Neuronal stem cell (in vitro differentiated cells): ENCODE measurements around the gene FCHSD1.

Experiments
- DNase-seq: peaks from one replicate; pipeline ENCODE4 v3.0.0-alpha.2; 2013; ENCODE audit warnings: low spot score
- H2AFZ ChIP-seq: one replicate; pipeline ENCODE4 v1.6.1; 2013; ENCODE audit warnings: mild to moderate bottlenecking, low read length, inconsistent platforms
- H2AK5ac ChIP-seq: 2 replicates; pipeline ENCODE4 v1.6.1; 2013; ENCODE audit warnings: low read depth, mild to moderate bottlenecking, inconsistent platforms, low read length, moderate library complexity, mixed read lengths
- H2BK120ac ChIP-seq: 2 replicates; pipeline ENCODE4 v1.6.1; 2013; ENCODE audit warnings: low read depth, mild to moderate bottlenecking, inconsistent platforms, low read length, moderate library complexity, mixed read lengths
- H2BK12ac ChIP-seq: one replicate; pipeline ENCODE4 v1.6.1; 2013; ENCODE audit warnings: low read length, inconsistent platforms
- H2BK15ac ChIP-seq: 2 replicates; pipeline ENCODE4 v1.6.1; 2013; ENCODE audit warnings: mild to moderate bottlenecking, low read length, inconsistent platforms, mixed read lengths
- H2BK5ac ChIP-seq: one replicate; pipeline ENCODE4 v1.6.1; 2013; ENCODE audit warnings: inconsistent platforms, mild to moderate bottlenecking, low read length, moderate library complexity
- H3K14ac ChIP-seq: one replicate; pipeline ENCODE4 v1.6.1; 2013; ENCODE audit warnings: low read length, inconsistent platforms
- H3K18ac ChIP-seq: 2 replicates; pipeline ENCODE4 v1.6.1; 2013; ENCODE audit warnings: low read length, inconsistent platforms
- H3K23ac ChIP-seq: 2 replicates; pipeline ENCODE4 v1.6.1; 2013; ENCODE audit warnings: low read depth, mild to moderate bottlenecking, mixed read lengths, low read length, inconsistent platforms; ENCODE audit not compliant: poor library complexity
- H3K27ac ChIP-seq: replicated peaks from 3 replicates; pipeline ENCODE4 v1.5.1; 2013; ENCODE audit warnings: low read length, inconsistent platforms
- H3K27me3 ChIP-seq, 3 experiments: 2 replicates each; pipeline ENCODE4 v1.6.1; 2013; ENCODE audit warnings: low read length in 3 of 3, mild to moderate bottlenecking in 2 of 3, inconsistent platforms in 1 of 3, low read depth in 1 of 3, mixed read lengths in 1 of 3, moderate library complexity in 1 of 3; ENCODE audit not compliant: control insufficient read depth in 3 of 3, insufficient read depth in 3 of 3
- H3K36me3 ChIP-seq, 2 donors: replicated peaks in 1 of 2; 2 replicates each; pipeline ENCODE4 v1.6.1; 2013; ENCODE audit warnings: low read length in 2 of 2; ENCODE audit not compliant: control insufficient read depth in 2 of 2, insufficient read depth in 2 of 2
- H3K4ac ChIP-seq: 2 replicates; pipeline ENCODE4 v1.6.1; 2013; ENCODE audit warnings: inconsistent platforms, mild to moderate bottlenecking, low read length, moderate library complexity
- H3K4me1 ChIP-seq, 2 donors: 1 replicate in 1 of 2; 2 replicates in 1 of 2; pipeline ENCODE4 v1.6.1; 2013; ENCODE audit warnings: low read length in 2 of 2, low read depth in 1 of 2; ENCODE audit not compliant: control insufficient read depth in 2 of 2, insufficient read depth in 1 of 2
- H3K4me2 ChIP-seq: one replicate; pipeline ENCODE4 v1.6.1; 2013; ENCODE audit warnings: mild to moderate bottlenecking, low read length, inconsistent platforms; ENCODE audit not compliant: insufficient read depth, poor library complexity, severe bottlenecking
- H3K4me3 ChIP-seq, 2 donors: 2 replicates each; pipeline ENCODE4 v1.5.1; 2013; ENCODE audit warnings: low read length in 2 of 2, mild to moderate bottlenecking in 2 of 2, inconsistent platforms in 1 of 2, moderate library complexity in 1 of 2
- H3K79me1 ChIP-seq: one replicate; pipeline ENCODE4 v1.6.1; 2013; ENCODE audit warnings: low read depth, mild to moderate bottlenecking, inconsistent platforms, low read length, moderate library complexity
- H3K9ac ChIP-seq: one replicate; pipeline ENCODE4 v1.6.1; 2013; ENCODE audit warnings: mild to moderate bottlenecking, low read depth, low read length, inconsistent platforms; ENCODE audit not compliant: poor library complexity
- H3K9me3 ChIP-seq, 2 donors: replicated peaks in 1 of 2; 2 replicates each; pipeline versions ENCODE3 to v1.6.1; 2013; ENCODE audit warnings: low read length in 2 of 2, mild to moderate bottlenecking in 2 of 2, inconsistent platforms in 1 of 2, low read depth in 1 of 2, mixed read lengths in 1 of 2, moderate library complexity in 1 of 2; ENCODE audit not compliant: control insufficient read depth in 2 of 2, insufficient read depth in 1 of 2
- H4K8ac ChIP-seq: one replicate; pipeline ENCODE4 v1.6.1; 2013; ENCODE audit warnings: low read depth, mild to moderate bottlenecking, inconsistent platforms, low read length, moderate library complexity
- H4K91ac ChIP-seq: one replicate; pipeline ENCODE4 v1.6.1; 2013; ENCODE audit warnings: low read length, low read depth, mild to moderate bottlenecking, inconsistent platforms; ENCODE audit not compliant: poor library complexity
- WGBS, 2 donors: extraction: QIAGEN DNeasy Blood & Tissue Kit; methylation state at CpG; one replicate each; pipeline ENCODE4 v1.1.7; 2013; ENCODE audit warnings: missing lambda C conversion rate in 2 of 2, mixed read lengths in 1 of 2; ENCODE audit not compliant: insufficient read length in 2 of 2, insufficient replicate concordance in 1 of 2; ENCODE audit errors: extremely low coverage in 2 of 2; 5-methylcytosine and 5-hydroxymethylcytosine counted together

Gene FCHSD1

DNA sequence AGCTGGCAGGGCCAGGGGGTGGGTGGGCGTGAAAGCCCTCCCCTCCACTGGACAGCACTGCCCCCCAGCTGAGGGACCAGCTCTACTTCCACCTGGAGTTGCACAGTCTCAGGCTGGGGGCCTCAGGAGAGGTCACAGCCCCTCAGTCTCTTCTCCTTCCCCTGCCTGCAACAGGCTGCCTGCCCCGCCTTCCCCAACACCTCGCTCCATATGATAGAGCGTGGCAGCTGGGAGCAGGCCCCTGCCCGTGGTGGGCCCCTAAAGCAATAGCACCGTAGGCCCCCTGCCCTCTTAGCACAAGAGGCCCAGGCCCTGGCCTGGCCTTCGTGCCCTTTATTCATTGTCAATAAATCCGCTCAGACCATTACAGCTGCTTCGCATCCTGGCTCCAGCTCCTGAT lies 10.5 kb downstream of the FCHSD1 start:
- WGBS, 2 donors, result no CpG with 5 or more reads among the region's 9 CpGs
- Histone ChIP-seq H3K27me3 (peaks cover 0 to 11% (median 4%) of the 10 kb centered on the region in 3 experiments), H2BK12ac (no peak overlapping the region), H3K18ac (no peak overlapping the region), H3K4me1 (peaks cover 5 to 10% of the 10 kb centered on the region in 2 donors), H3K9me3 (no peaks in the 10 kb centered on the region), H2BK15ac (no peak overlapping the region), H3K27ac (no peak overlapping the region), H3K36me3 (peaks cover 0 to 30% of the 10 kb centered on the region in 2 donors), H2AK5ac (no peak overlapping the region), H2BK120ac (no peak overlapping the region), H3K4me3 (no peak overlapping the region), H4K91ac (no peak overlapping the region), H4K8ac (no peak overlapping the region), H3K14ac (no peak overlapping the region), H3K4ac (no peak overlapping the region), H3K79me1 (peaks cover 6% of the 10 kb centered on the region), H3K4me2 (no peak overlapping the region), H2BK5ac (no peak overlapping the region), H3K9ac (peak overlapping the region; percentile 74), H3K23ac (peak overlapping the region; percentile 37), H2AFZ (no peak overlapping the region)
- no peak for DNase-seq

DNA sequence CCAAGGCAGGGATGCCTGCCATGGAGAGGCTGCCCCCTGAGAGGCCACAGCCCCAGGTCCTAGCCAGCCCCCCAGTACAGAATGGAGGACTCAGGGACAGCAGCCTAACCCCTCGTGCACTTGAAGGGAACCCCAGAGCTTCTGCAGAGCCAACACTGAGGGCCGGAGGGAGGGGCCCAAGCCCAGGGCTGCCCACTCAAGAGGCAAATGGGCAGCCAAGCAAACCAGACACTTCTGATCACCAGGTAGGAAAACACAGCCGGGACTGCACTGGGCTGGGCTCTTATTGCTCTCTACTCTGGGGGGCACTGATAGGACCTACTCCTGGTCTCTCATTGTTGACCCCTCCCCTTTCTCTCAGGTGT lies 11.2 kb downstream of the FCHSD1 start:
- no CpG with 5 or more reads among the region's 3 CpGs for WGBS, 2 donors
- Histone ChIP-seq H2AFZ (no peak overlapping the region), H2BK5ac (no peak overlapping the region), H3K23ac (no peak overlapping the region), H3K4me2 (no peak overlapping the region), H3K79me1 (peaks cover 6% of the 10 kb centered on the region), H3K4me3 (no peak overlapping the region), H3K9me3 (no peaks in the 10 kb centered on the region), H3K9ac (no peak overlapping the region), H2AK5ac (no peak overlapping the region), H3K14ac (no peak overlapping the region), H3K27ac (no peak overlapping the region), H4K8ac (no peak overlapping the region), H3K36me3 (peaks cover 0 to 30% of the 10 kb centered on the region in 2 donors), H3K4me1 (peaks cover 10 to 11% of the 10 kb centered on the region in 2 donors), H2BK15ac (no peak overlapping the region), H3K27me3 (peaks cover 0 to 11% (median 4%) of the 10 kb centered on the region in 3 experiments), H2BK12ac (no peak overlapping the region), H2BK120ac (no peak overlapping the region), H3K4ac (no peak overlapping the region), H3K18ac (no peak overlapping the region), H4K91ac (no peak overlapping the region)
- no peak for DNase-seq

DNA sequence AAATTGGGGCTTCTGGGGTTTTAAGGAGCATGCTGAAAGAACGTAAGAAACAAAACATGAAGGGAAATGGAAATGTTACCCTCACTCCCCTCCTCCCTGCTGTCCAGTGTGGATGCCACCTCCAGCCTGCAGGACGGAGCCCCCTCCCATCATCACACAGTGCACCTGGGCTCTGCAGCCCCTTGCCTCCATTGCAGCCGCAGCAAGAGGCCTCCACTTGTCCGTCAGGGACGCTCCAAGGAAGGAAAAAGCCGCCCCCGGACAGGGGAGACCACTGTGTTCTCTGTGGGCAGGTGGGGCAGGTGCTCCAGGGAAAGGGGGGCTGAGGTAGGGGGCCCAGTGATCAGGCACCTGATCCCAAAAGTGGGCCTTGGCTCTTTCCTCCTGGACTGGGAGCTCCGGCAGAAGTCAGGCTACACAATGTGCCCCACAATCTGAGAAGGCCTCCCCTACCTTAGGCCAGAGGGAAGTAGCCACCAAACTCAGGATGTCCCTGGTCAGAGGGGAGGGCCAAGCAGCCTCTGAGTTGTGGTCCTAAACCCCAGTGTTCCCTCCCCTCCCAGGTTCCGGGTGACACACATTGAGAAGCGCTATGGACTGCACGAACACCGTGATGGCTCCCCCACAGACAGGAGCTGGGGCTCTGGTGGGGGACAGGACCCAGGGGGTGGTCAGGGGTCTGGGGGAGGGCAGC lies 11.7 kb downstream of the FCHSD1 start:
- Histone ChIP-seq H3K4ac (no peak overlapping the region), H2AFZ (no peak overlapping the region), H2BK120ac (no peak overlapping the region), H3K4me1 (peaks cover 12 to 16% of the 10 kb centered on the region in 2 donors), H3K36me3 (peaks cover 3 to 33% of the 10 kb centered on the region in 2 donors), H3K4me3 (no peak overlapping the region), H2AK5ac (no peak overlapping the region), H4K8ac (no peak overlapping the region), H2BK5ac (no peak overlapping the region), H3K9ac (no peak overlapping the region), H3K18ac (no peak overlapping the region), H3K4me2 (no peak overlapping the region), H3K14ac (no peak overlapping the region), H3K27me3 (peaks cover 0 to 11% (median 4%) of the 10 kb centered on the region in 3 experiments), H3K9me3 (peaks cover 0 to 2% of the 10 kb centered on the region in 2 donors), H2BK12ac (no peak overlapping the region), H3K23ac (no peak overlapping the region), H2BK15ac (no peak overlapping the region), H4K91ac (no peak overlapping the region), H3K27ac (no peak overlapping the region), H3K79me1 (peaks cover 6% of the 10 kb centered on the region)
- no peak for DNase-seq
- no CpG with 5 or more reads among the region's 12 CpGs for WGBS, 2 donors

DNA sequence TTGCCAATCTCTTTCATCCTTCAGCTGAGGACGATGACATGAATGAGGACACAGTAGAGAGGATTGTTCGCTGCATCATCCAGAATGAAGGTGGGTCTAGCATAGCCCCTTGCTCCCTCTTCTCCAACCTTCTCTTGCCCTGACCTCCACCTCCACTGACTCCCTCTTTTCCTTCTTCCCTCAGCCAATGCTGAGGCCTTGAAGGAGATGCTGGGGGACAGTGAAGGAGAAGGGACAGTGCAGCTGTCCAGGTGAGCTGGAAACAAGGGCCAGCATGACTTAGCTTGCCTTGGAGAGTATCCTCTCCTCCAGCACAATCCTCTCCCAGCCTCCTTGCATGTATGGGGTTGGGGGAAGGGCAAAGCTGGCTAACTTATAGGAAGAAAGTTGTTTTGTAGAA lies 12.4 kb downstream of the FCHSD1 start:
- Histone ChIP-seq H2AFZ (no peak overlapping the region), H3K4me1 (peaks cover 12 to 16% of the 10 kb centered on the region in 2 donors), H3K79me1 (peaks cover 6% of the 10 kb centered on the region), H3K4ac (no peak overlapping the region), H4K91ac (no peak overlapping the region), H3K4me3 (peak overlapping the region in 1 of 2 donors; percentile 31), H2BK12ac (no peak overlapping the region), H3K27ac (no peak overlapping the region), H3K18ac (no peak overlapping the region), H3K36me3 (peaks cover 3 to 40% of the 10 kb centered on the region in 2 donors), H3K14ac (no peak overlapping the region), H3K4me2 (no peak overlapping the region), H3K27me3 (peaks cover 0 to 11% (median 4%) of the 10 kb centered on the region in 3 experiments), H2BK5ac (no peak overlapping the region), H3K23ac (no peak overlapping the region), H2BK120ac (no peak overlapping the region), H3K9ac (no peak overlapping the region), H2AK5ac (no peak overlapping the region), H2BK15ac (no peak overlapping the region), H4K8ac (no peak overlapping the region), H3K9me3 (peaks cover 0 to 2% of the 10 kb centered on the region in 2 donors)
- WGBS, 2 donors, result no CpG with 5 or more reads among the region's 2 CpGs
- no peak for DNase-seq
